Smooth muscle cell (in vitro differentiated cells): Measurements from ENCODE around the gene PHF23. TPM values are rescaled to one million over a fixed set of nuclear protein-coding genes. Genes with fewer than 3 reads are reported as not detected.
A peak's percentile ranks its signal among the peaks of the same experiment; 100 is the strongest.

Experiments used
- DNase-seq: peaks from one replicate; lab custom pipeline; 2025; ENCODE audit not compliant: unreplicated experiment; lab: John Stamatoyannopoulos, UW
- H2AFZ ChIP-seq: fragments of 200-600 bp; sonication (generic); 2 replicates; pipeline ENCODE4 v1.6.0; 2016; ENCODE audit warnings: antibody characterized with exemption, low read depth, mild to moderate bottlenecking
- H3F3A ChIP-seq: fragments of 200-600 bp; sonication (generic); 2 replicates; pipeline ENCODE4 v1.6.0; 2017; ENCODE audit warnings: antibody characterized with exemption, low read depth
- H3K27ac ChIP-seq: fragments of 200-600 bp; sonication (generic); 2 replicates; pipeline ENCODE4 v1.5.1; 2016; ENCODE audit warnings: low read depth, mild to moderate bottlenecking
- H3K27me3 ChIP-seq: fragments of 200-600 bp; sonication (generic); 2 replicates; pipeline ENCODE4 v1.6.1; 2016; ENCODE audit warnings: low read depth, mild to moderate bottlenecking
- H3K36me3 ChIP-seq: fragments of 200-600 bp; sonication (generic); 2 replicates; pipeline ENCODE4 v1.5.1; 2016; ENCODE audit warnings: low read depth
- H3K4me1 ChIP-seq: fragments of 200-600 bp; sonication (generic); 2 replicates; pipeline ENCODE4 v1.5.1; 2016; ENCODE audit warnings: low read depth
- H3K4me2 ChIP-seq: fragments of 200-600 bp; sonication (generic); 2 replicates; pipeline ENCODE4 v1.6.0; 2016; ENCODE audit warnings: mild to moderate bottlenecking
- H3K4me3 ChIP-seq: fragments of 200-600 bp; sonication (generic); 2 replicates; pipeline ENCODE4 v1.5.1; 2016; ENCODE audit warnings: mild to moderate bottlenecking
- H3K79me2 ChIP-seq: fragments of 200-600 bp; sonication (generic); 2 replicates; pipeline ENCODE4 v1.6.0; 2016; ENCODE audit warnings: low read depth, mild to moderate bottlenecking
- H3K9ac ChIP-seq: fragments of 200-600 bp; sonication (generic); 2 replicates; pipeline ENCODE4 v1.6.0; 2016; ENCODE audit warnings: low read depth
- H3K9me3 ChIP-seq: fragments of 200-600 bp; sonication (generic); replicated peaks from 2 replicates; pipeline ENCODE4 v1.5.1; 2016; ENCODE audit warnings: low read depth
- H4K20me1 ChIP-seq: fragments of 200-600 bp; sonication (generic); 2 replicates; pipeline ENCODE4 v1.6.0; 2016; ENCODE audit warnings: low read depth
- CTCF ChIP-seq: fragments of 200-600 bp; sonication (generic); IDR thresholded peaks from 2 replicates; pipeline ENCODE4 v1.5.1; 2017; ENCODE audit warnings: borderline replicate concordance, mild to moderate bottlenecking, antibody characterized with exemption; ENCODE audit not compliant: insufficient read depth, poor library complexity, severe bottlenecking
- WGBS: methylation state at CpG from one replicate; pipeline ENCODE4 v1.1.7; 2016; ENCODE audit warnings: low lambda C conversion rate; 5-methylcytosine and 5-hydroxymethylcytosine counted together
- polyA plus RNA-seq: library from polyadenylated mRNA; unstranded; fragments of >200 nt; fragmentation: Nextera tagmentation; extraction: Ambion mirVana; gene quantifications from 2 replicates; pipeline ENCODE4 v1.2.1, GENCODE V29; 2016
- total RNA-seq: library from RNA; depleted of rRNA; stranded (reverse); fragments of >200 nt; gene quantifications from 2 replicates; pipeline ENCODE4 v1.2.3, GENCODE V29; 2014

PHF23 gene
- total and polyA plus RNA-seq, 2 experiments from 2014 or later = 33.8 to 48.5 TPM

- no peak for DNase-seq
- H3K9ac ChIP-seq = no peak overlapping the region
- no peak overlapping the region for H2AFZ ChIP-seq
Observed at GRCh38 chr17:7215652-7216180, 23.5 kb downstream of the PHF23 start.

GRCh38 chr17:7215136-7215638 lies 24.1 kb downstream of the PHF23 start:
- no peak overlapping the region for H2AFZ ChIP-seq
- no peak overlapping the region for H3K9ac ChIP-seq
- H3K4me2 ChIP-seq = peak overlapping the region; percentile 96
- H3K79me2 ChIP-seq = peaks cover 45% of the 10 kb centered on the region
- H3F3A ChIP-seq = peaks cover 23% of the 10 kb centered on the region
- no peaks in the 10 kb centered on the region for H3K36me3 ChIP-seq
- 7% methylated on average over 9 of the region's 9 CpGs for WGBS
- H3K4me3 ChIP-seq = peak overlapping the region; percentile 60
- no peaks in the 10 kb centered on the region for H3K9me3 ChIP-seq
- H3K4me1 ChIP-seq = peaks cover 53% of the 10 kb centered on the region
- peaks cover 60% of the 10 kb centered on the region for H4K20me1 ChIP-seq
- H3K27me3 ChIP-seq = no peaks in the 10 kb centered on the region
- H3K27ac ChIP-seq = peak overlapping the region; percentile 88
- TF ChIP-seq CTCF = no peak
- no peak for DNase-seq

More at GRCh38 chr17:7215652-7216180, 23.5 kb downstream of the PHF23 start:
- no peak for TF ChIP-seq CTCF
- Histone ChIP-seq H4K20me1 (peaks cover 59% of the 10 kb centered on the region), H3K79me2 (peaks cover 40% of the 10 kb centered on the region), H3K27ac (peak overlapping the region; percentile 88), H3K4me1 (peaks cover 54% of the 10 kb centered on the region), H3K9me3 (no peaks in the 10 kb centered on the region), H3K4me3 (peak overlapping the region; percentile 72), H3K27me3 (no peaks in the 10 kb centered on the region), H3K36me3 (no peaks in the 10 kb centered on the region), H3K4me2 (peak overlapping the region; percentile 96), H3F3A (peaks cover 24% of the 10 kb centered on the region)
- WGBS = 12% methylated on average over 6 of the region's 10 CpGs

GRCh38 chr17:7214300-7215135 lies 24.7 kb downstream of the PHF23 start:
- peak; percentile 31 for TF ChIP-seq CTCF
- Histone ChIP-seq H4K20me1 (peaks cover 67% of the 10 kb centered on the region), H3K9ac (peak overlapping the region; percentile 69), H3F3A (peaks cover 24% of the 10 kb centered on the region), H3K4me3 (peak overlapping the region; percentile 60), H3K4me1 (peaks cover 53% of the 10 kb centered on the region), H2AFZ (no peak overlapping the region), H3K36me3 (no peaks in the 10 kb centered on the region), H3K27me3 (no peaks in the 10 kb centered on the region), H3K79me2 (peaks cover 51% of the 10 kb centered on the region), H3K4me2 (peak overlapping the region; percentile 96), H3K9me3 (no peaks in the 10 kb centered on the region), H3K27ac (peak overlapping the region; percentile 88)
- peak; percentile 90 for DNase-seq
- under 1% methylated on average over 37 of the region's 45 CpGs for WGBS
